ENCODE results near the gene MTRFR.
"Not testable (repeated sequence)": the region's sequence is repeated elsewhere in the genome, so short reads cannot be mapped to it uniquely, and the experiment has no call there.

The MTRFR gene

DNA sequence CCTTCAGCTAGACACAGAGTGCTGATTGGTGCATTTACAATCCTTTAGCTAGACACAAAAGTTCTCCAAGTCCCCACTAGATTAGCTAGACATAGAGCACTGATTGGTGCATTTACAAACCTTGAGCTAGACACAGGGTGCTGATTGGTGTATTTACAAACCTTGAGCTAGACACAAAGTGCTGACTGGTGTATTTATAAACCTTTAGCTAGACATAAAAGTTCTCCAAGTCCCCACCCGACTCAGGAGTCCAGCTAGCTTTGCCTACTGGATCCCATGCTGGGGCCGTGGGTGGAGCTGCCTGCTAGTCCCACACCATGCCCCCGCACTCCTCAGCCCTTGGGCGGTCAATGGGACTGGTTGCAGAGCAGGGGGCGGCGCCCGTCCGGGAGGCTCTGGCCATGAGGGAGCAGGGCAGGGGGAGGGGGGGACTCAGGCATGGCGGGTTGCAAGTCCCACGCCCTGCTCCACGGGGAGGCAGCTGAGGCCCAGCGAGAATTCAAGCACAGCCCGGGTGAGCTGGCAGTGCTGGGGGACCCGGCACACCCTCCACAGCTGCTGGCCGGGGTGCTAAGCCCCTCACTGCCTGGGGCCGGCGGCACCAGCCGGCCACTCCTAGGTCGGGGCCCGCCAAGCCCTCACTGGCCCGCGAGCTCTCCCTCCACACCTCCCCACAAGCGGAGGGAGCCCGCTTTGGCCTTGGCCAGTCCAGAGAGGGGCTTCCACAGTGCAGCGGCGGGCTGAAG is 15.9 kb downstream of the MTRFR start:
- not testable (repeated sequence) for DNase-seq (ENCODE audit: low read depth in 2 of 3, low spot score in 1 of 3)

DNA sequence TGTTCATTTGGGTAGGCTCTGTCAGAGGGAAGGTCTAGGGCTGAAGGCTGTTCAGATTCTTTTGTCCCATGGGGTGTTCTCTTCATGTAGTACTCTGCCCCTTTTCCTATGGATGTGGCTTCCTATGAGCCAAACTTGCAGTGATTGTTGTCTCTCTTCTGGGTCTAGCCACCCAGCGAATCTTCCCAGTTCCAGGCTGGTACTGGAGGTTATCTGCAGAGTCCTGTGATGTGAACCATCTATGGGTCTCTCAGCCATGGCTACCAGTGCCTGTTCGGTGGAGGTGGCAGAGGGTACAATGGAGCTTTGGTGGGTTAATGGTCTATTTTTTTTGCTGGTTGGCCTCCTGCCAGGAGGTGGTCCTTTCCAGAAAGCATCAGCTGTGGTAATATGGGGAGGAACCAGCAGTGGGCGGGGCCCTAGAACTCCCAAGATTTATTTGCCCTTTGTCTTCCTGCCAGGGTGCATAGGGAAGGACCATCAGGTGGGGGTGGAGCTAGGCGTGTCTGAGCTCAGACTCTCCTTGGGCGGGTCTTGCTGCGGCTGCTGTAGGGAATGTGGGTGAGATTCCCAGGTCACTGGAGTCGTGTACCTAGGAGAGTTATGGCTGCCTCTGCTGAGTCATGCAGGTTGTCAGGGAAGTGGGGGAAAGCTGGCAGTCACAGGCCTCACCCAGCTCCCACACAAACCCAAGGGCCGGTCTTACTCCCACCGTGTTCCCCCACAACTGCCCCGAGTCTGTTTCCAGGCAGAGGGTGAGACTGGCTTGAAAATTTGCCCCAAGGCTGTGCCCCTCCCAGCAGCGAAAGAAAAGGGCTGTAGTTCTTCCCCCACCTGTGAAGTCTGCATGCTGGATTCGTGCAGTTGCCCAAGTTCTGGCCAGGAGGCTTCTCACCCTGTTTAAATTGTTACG is 17.5 kb downstream of the MTRFR start:
- DNase-seq (ENCODE audit: low read depth in 2 of 3, low spot score in 1 of 3): no peak

DNA sequence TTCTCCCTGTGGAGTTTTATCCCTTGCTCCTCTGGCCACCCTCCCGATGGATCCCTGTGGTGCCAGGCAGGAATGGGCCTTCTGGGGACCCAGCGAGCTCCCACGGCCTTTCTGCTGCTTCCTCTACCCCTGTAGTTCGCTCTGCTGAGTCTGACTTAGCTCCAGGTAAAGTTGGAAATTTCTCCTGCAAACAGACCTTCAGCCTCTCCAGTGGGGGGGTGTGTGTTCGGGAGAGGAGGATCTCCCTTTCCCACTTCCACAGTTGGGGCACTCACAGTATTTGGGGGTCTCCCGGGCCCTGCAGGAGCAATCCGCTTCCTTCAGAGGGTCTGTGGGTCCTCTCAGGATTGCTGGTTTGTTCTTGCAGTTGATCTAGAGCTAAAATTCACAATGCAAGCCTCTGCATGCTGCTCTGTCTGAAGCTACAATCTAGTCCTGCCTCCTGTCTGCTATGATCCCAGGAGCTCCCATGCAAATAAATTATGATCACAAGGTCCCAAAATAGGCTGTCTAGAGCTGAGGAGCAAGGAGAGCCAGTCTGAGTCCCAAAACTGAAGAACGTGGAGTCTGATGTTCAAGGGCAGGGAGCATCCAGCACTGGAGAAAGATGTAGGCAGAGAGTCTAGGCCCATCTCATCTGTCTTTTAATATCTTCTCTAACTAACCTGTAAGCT is 18.3 kb downstream of the MTRFR start:
- DNase-seq (ENCODE audit: low read depth in 2 of 3, low spot score in 1 of 3): no peak

DNA sequence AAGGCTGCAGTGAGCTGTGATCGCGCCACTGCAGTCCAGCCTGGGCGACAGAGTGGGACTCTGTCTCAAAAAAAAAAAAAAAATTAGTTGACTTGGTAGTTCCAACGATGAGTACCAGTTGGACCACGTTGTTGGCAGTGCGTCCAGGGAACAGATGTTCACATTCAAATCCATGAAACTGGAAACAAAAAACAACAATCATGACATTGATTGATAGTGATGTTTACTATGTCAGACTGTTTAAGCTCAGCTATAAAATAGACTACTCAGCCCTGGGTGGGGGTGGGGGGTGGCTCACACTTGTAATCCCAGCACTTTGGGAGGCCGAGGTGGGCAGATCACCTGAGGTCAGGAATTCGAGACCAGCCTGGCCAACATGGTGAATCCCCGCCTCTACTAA is 19.1 kb downstream of the MTRFR start:
- DNase-seq (ENCODE audit: low read depth in 2 of 3, low spot score in 1 of 3): not testable (repeated sequence)

DNA sequence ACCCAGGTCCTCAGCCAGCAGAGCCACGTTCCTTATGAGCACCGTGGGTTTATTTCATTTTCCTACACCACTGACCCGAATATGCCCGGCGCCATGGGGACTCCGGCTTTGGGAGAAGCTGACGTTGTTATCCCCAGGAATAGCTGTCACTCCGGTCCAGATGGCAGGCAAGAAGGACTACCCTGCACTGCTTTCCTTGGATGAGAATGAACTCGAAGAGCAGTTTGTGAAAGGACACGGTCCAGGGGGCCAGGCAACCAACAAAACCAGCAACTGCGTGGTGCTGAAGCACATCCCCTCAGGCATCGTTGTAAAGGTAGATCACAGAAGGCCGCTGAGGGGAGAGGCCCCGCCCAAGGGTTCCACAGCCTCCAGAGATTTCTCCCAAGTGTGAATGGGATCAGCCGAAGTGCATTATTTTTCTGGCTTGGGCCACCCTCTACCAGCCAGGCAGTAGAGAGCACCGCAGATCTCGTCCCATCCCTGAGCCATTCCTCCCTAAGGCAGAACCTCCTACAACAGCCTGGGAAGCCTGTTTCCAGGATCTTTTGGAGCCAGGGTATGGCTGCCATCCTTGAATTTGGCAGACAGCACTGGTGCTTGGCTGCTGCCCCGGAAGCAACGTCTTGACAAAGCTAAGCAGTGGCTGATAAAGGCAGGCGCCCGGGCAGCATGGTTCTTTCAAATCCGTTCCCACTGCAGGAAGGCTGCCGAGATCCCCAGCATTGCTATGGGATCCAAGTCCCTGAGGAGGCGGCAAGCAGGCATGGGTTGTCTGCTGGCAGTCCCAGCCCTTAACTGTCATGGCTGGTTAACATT is 20.6 kb downstream of the MTRFR start:
- DNase-seq (ENCODE audit: low read depth in 2 of 3, low spot score in 1 of 3): no peak

DNA sequence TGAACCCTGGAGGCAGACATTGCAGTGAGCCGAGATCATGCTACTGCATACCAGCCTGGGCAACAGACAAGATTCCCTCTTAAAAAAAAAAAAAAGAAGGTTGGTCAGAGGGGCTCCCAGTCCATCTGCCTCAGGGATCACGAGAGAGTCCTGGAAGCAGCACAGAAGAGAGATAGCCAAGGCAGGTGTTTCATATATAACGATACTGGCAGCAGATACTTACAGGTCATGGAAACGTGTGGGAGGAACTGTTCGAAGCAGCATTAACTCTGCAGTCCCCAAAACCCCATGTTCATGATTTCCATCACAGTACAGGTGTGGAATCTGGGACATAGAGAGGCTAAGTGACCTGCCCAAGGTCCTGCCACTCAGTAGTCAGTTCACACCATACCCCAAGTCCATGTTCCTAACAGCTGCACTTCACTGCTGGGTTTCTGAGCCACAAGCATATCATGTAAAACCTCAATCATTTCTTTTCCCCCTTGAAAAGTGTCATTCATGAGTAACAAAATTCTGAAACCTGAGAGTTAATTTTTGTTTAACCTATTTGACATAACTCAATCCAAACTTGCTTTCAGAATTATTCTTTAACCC is 21.7 kb downstream of the MTRFR start:
- no peak for DNase-seq (ENCODE audit: low read depth in 2 of 3, low spot score in 1 of 3)

DNA sequence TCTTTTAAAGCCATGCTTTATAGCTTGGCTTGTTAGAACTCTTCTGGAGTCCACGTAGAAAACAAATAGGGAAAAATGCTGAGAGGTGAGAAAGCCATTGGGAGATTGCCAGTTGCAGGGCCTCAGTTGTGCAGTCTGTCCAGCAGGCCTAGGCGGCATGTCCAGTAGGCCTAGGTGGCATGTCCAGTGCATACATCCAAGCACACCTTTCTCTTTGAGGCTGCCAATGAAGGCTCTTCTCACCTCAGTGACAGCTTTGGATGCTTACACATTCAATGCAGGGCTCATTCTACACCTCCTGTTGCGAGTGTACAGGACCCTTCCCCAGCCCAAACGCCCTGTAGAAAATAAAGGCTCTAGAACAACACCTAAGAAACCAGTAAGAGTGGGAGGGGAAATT is 25.4 kb downstream of the MTRFR start:
- no peak for DNase-seq (ENCODE audit: low read depth in 2 of 3, low spot score in 1 of 3)

DNA sequence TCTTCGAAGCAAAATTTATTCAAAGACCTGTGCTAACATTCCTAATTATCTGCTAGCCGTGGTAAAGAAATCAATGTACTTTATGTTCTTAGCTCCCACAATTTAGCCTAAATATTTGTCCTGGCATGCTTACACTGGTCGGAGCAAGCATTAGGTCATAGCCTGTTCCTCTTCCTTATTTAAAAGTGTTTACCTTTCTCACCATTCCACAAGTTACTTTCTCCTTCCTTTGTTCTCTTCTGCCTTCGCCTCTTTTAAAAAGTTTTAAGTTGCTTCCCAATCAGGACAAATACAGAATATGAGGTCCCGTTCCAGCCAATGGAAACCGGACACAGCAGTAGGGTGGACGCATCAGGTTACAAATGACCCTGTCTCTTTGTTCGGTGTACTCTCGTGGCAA is 26.8 kb downstream of the MTRFR start:
- no peak for DNase-seq (ENCODE audit: low read depth in 2 of 3, low spot score in 1 of 3)

DNA sequence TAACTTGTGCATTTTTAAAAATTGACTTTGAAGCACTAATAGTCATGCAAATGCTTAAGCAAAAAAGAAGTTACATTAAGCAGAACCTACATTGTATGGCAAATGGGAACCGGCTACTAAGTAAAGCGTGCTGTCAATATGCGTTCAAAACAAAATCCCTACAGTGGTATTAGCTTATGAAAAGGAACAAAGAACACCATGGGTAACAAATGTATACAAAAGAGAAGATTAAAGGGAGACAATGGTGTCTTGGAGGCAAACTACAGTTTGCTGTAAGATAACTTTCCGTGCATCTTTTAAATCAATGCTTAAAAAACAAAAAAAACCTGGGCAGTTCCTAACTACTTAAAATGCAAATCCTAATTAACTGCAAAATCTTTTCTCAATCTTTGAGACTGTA is 28.0 kb downstream of the MTRFR start:
- DNase-seq (ENCODE audit: low read depth in 2 of 3, low spot score in 1 of 3): no peak

DNA sequence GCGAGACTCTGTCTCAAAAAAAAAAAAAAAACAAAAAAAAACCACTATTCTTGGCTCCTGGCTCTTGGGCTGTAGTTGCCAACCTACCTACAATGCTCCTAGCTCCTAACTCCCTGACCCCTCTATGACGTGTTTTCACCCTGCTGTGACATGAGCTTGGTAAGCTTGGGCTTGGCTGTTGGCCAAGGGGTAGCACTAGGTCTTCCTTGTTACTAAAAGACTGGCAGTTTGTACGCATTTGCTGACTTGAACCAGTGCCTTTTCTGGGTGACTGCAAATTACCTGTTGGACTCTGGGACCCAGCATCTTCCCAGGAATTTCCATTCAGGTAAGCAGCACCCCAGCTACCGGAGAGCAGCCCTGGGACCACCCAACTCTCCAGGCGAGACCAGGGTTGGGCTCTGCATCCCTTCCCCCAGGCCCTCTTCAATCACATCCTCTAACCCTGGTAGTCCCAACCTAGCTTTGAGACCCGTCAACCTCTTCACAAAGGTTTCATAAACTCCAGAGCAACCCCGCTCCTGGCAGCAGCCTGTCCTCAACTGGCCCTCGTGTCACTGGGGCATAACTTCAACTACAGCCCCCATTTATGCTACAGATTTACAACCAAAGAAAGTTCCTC is 30.1 kb downstream of the MTRFR start:
- DNase-seq (ENCODE audit: low read depth in 2 of 3, low spot score in 1 of 3): no peak

DNA sequence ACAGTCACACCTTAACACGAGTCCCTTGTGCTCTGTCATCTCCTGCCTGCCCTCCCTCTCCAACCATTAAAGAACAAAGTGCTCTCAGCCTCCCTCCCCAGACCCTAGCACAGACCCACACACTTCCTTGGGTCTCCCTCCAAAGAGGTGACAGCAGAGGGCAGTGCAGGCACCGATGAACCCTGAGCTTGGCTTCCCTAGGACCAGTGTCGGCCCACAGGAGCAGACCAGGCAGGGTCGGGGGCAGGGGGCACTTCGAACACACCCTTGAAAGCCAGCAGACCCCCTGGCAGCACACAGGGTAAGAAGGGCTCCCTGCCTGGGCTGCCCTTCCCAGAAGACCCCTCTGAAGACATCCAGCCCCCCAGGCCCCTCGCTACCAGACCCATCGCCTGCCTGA is 31.4 kb downstream of the MTRFR start:
- DNase-seq (ENCODE audit: low read depth in 2 of 3, low spot score in 1 of 3): no peak

DNA sequence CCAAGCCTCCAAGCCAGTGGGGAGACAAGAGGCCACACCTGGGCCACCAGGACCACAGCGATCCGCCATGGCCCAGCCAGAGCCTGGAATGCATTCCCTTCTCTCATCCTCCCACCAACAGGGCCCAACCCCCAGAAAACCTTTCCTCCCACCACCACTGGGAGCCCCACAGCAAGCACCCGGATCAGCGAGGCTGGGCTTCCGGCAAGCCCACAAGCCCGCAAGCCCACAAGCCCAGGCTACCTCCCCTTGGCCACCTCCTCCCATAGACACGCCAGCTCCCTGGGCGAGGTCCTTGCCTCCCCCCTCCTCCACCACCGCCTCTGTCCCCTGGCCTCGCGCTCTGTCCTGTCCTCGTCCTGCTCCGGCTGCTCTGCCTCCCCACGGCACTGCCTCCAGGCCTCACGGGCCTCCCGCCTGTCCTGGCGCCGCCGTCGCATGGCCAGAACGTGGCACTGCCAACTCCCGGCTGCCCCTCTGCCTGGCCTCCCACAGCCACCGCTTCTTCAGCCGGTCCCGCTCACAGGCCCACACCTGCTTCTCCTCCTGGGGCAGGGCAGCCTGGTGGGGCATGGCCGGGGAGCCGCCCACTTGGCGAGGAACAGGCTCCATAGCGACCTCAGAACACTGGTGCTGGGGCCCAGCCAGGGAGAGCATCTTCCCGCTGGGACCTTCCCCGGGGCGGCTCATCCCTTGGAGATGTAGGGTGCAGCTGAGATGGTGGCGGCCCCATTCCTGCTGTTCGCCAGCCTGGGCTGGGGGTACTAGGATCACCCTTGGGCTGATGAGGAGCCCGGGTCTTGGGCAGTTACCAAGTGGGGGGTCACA is 32.8 kb downstream of the MTRFR start:
- DNase-seq (ENCODE audit: low read depth in 2 of 3, low spot score in 1 of 3): no peak

DNA sequence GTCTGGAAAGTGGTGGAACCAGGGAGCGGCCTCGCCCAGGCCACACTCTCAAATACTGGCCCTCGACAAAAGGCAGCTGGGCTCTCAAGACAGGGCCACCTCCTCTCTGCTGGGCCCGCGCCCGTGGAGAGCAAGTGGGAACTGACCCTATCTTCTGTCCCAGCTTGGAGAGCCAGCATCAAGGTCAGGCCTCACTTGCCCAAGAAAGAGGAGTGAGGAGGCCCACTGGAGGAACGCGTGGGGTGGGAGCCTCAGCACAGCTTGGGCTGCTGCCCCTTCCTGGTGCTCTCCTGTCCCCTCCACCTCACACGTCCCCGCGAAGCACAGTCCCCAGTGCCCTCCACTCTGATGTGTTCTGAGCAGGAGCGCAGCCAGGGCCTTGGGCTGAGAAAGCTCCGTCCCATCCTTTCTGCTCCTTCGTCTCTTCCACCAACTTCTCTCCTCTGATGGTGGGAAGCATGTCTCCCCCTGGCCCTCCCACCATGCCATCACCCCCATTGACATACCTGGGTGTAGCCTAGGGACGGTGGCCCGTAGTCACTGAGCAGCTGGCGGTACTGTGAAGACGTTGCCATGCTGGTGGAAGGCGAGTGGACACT is 33.5 kb downstream of the MTRFR start:
- no peak for DNase-seq (ENCODE audit: low read depth in 2 of 3, low spot score in 1 of 3)

DNA sequence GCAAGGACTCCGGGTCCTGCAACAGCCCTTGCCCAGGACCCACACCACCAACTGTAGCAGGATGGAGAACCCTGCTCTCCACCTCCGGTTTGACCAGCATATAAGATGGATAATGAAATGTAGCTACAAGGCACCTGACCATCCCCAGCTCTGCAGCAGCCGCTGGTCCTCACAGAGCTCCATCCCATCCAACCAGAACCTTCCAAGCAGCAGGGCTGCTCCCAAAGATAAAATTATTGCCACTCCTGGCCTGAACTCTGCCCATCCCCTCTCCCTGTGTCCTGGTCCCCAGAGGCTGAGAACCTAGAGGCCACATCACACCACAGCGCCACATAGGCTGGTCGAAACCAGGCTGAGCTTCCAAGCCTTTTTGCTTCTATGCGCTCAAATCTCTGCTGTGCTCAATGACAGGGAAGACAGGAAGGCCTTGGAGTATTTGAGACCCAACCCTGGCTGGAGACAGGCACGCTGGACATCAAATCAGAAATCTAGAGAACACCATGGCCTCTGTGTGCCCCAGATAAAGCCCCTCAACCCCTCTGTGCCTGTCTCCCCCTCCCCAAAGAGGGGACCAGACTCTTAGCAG is 34.2 kb downstream of the MTRFR start:
- no peak for DNase-seq (ENCODE audit: low read depth in 2 of 3, low spot score in 1 of 3)

DNA sequence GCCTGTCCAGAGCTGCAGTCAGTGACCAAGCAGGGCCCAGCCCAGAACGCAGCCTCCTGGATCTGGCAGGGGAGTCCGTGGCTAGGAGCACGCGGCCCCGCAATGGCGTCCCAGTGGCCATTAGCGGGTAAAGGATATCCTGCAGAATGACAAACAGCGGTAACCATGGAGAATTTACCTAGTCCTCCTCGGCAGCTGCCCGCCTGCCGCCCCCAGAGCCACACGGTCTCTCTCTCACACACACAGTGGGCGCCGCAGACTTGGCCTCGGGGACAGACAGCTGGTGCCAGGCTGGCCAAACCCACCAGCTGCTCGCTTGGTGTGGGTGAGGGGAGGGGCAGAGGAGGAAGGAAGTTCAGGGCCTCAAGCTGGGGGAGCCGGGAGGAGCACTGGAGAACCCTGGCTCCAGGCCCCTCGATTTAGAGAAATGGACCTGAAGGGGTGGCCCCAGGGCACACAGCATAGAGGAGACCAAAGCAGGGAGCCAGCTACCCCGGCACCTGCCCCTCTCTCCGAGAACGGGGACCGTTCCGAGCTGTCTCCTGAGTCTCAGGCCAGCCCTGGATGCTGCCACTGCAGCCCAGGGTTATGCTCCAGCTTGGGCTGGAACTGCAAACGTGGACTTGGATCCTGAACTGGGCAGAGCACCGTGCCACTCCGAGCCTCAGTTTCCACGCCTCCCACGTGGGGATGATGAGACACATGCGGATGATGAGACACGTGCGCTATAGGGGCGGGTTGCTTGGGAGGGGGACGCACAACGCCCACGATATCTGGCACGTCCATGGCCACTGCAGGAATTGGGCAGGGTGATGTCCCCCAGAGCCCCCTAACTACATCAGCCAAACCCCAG is 35.0 kb downstream of the MTRFR start:
- DNase-seq (ENCODE audit: low read depth in 2 of 3, low spot score in 1 of 3): no peak

DNA sequence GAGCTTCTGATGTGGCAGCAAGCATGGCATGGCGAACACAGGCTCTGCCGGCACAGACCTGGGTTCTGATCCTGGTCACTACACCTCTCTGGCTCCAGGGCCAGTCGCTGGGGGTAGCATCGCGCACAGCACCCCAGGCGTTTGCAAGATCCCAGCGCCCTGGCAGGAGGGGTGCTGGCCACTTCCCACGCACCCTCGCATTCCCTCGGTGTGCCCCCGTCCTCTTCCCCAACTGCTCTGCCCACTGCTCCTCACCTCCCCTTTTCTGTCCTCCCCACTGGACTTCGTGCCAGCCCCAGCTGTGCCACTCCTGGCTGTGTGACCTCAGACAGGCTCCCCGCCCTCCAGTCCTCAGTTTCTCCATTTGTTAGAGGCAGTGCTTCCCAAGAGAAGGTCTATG is 35.6 kb downstream of the MTRFR start:
- no peak for DNase-seq (ENCODE audit: low read depth in 2 of 3, low spot score in 1 of 3)

DNA sequence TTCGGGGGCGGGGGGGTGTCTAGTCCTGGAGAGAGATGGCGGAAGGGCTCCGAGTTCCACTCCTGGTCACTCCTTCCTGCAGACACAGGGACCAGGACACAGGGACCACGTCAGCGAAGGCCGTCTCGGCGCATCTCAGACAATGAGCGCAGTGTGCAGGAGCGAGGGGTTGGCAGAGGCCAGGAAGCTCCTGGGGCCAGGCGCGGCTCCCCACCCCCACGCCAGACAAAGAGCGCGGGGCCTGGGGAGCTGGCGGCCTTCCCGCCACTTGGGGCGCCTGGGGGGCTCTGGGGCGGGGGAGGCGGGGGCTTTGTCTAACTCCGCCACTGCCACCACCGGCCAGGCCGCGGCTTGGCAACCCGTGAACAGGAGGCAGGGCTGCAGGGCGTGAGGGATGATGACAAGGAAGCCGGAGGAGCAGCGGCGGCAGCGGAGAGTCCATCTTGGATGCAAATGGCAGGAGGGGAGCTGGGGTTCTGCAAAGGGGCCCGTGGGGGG is 36.2 kb downstream of the MTRFR start:
- no peak for DNase-seq (ENCODE audit: low read depth in 2 of 3, low spot score in 1 of 3)

DNA sequence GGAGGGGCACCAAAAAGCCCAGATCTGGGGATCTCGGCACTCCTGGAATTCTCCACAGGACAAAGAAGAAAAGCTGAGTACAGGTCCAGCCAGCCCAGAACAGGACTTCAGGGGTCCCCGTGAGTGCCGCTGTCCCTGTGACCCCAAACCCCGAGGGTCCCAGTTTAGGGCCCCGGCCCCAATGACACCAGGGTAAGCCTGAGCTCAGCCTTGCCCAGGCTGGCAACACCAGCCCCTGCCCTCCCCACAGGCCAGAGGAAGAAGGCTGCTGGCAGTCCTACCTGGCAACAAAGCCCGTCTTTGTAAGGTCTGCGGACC is 36.6 kb downstream of the MTRFR start:
- DNase-seq (ENCODE audit: low read depth in 2 of 3, low spot score in 1 of 3): no peak

Measured in stimulated activated CD4-positive, alpha-beta T cell treated with anti-CD3 and anti-CD28 coated beads, Interleukin-12 subunit alpha, Interleukin-12 subunit beta, amount 100 ng/mL, for 48 hours (primary cell).